ENCODE results near the gene CDKN2B-AS1. TPM values are rescaled to one million over a fixed set of nuclear protein-coding genes. Genes with fewer than 3 reads are reported as not detected.

Gene CDKN2B-AS1
- total RNA-seq, 2 donors from 2014 or later: 0.64 to 0.93 TPM

GRCh38 chr9:22159586-22159985 lies 165.0 kb downstream of the CDKN2B-AS1 start:
- no peak for ATAC-seq (replicated peaks)
- no peaks in the 10 kb centered on the region for H3K4me1 Mint-ChIP-seq
- H3K9me3 Mint-ChIP-seq: no peaks in the 10 kb centered on the region
- H3K27ac Mint-ChIP-seq: no peak overlapping the region
- H3K27me3 Mint-ChIP-seq: peaks cover 4% of the 10 kb centered on the region
- H3K36me3 Mint-ChIP-seq (ENCODE audit: low read depth): no peaks in the 10 kb centered on the region
- no peak overlapping the region for H3K4me3 Mint-ChIP-seq

GRCh38 chr9:22160221-22160620 lies 165.6 kb downstream of the CDKN2B-AS1 start:
- Mint-ChIP-seq H3K36me3 (ENCODE audit: low read depth) (no peaks in the 10 kb centered on the region), H3K27ac (no peak overlapping the region), H3K27me3 (peaks cover 4% of the 10 kb centered on the region), H3K9me3 (no peaks in the 10 kb centered on the region), H3K4me3 (no peak overlapping the region), H3K4me1 (no peaks in the 10 kb centered on the region)
- ATAC-seq (replicated peaks): no peak

- Mint-ChIP-seq H3K36me3 (ENCODE audit: low read depth) (no peaks in the 10 kb centered on the region), H3K4me1 (no peaks in the 10 kb centered on the region), H3K27ac (no peak overlapping the region), H3K27me3 (peaks cover 4% of the 10 kb centered on the region), H3K9me3 (no peaks in the 10 kb centered on the region), H3K4me3 (no peak overlapping the region)
- ATAC-seq (replicated peaks): no peak
Observed at GRCh38 chr9:22165144-22165543, 170.6 kb downstream of the CDKN2B-AS1 start.

- H3K27ac Mint-ChIP-seq: no peak overlapping the region
- H3K27me3 Mint-ChIP-seq: peaks cover 2% of the 10 kb centered on the region
- peaks cover 4% of the 10 kb centered on the region for H3K9me3 Mint-ChIP-seq
- no peak for ATAC-seq (replicated peaks)
- no peaks in the 10 kb centered on the region for H3K4me1 Mint-ChIP-seq
- no peaks in the 10 kb centered on the region for H3K36me3 Mint-ChIP-seq (ENCODE audit: low read depth)
- no peak overlapping the region for H3K4me3 Mint-ChIP-seq
Observed at GRCh38 chr9:22169243-22169642, 174.7 kb downstream of the CDKN2B-AS1 start.

GRCh38 chr9:22169727-22170503 lies 175.3 kb downstream of the CDKN2B-AS1 start:
- peaks cover 4% of the 10 kb centered on the region for H3K9me3 Mint-ChIP-seq
- no peak for ATAC-seq (replicated peaks)
- peaks cover 2% of the 10 kb centered on the region for H3K27me3 Mint-ChIP-seq
- H3K4me1 Mint-ChIP-seq: no peaks in the 10 kb centered on the region
- H3K4me3 Mint-ChIP-seq: no peak overlapping the region
- no peak overlapping the region for H3K27ac Mint-ChIP-seq
- no peaks in the 10 kb centered on the region for H3K36me3 Mint-ChIP-seq (ENCODE audit: low read depth)

Other genes starting within 250 kb of the CDKN2B-AS1 start
- 10 to 100 TPM; 41.2 to 62.0 TPM for gene MTAP, start 192.2 kb upstream of the CDKN2B-AS1 start, total RNA-seq
- gene CDKN2A, start 399 bp upstream of the CDKN2B-AS1 start, total RNA-seq: 1 to 10 TPM; 4.7 to 6.4 TPM
- under 1 TPM; 0.19 to 0.76 TPM for gene CDKN2B, start 14.5 kb downstream of the CDKN2B-AS1 start, total RNA-seq